ENCODE measurements around the gene RPUSD4.

RPUSD4 gene

DNA sequence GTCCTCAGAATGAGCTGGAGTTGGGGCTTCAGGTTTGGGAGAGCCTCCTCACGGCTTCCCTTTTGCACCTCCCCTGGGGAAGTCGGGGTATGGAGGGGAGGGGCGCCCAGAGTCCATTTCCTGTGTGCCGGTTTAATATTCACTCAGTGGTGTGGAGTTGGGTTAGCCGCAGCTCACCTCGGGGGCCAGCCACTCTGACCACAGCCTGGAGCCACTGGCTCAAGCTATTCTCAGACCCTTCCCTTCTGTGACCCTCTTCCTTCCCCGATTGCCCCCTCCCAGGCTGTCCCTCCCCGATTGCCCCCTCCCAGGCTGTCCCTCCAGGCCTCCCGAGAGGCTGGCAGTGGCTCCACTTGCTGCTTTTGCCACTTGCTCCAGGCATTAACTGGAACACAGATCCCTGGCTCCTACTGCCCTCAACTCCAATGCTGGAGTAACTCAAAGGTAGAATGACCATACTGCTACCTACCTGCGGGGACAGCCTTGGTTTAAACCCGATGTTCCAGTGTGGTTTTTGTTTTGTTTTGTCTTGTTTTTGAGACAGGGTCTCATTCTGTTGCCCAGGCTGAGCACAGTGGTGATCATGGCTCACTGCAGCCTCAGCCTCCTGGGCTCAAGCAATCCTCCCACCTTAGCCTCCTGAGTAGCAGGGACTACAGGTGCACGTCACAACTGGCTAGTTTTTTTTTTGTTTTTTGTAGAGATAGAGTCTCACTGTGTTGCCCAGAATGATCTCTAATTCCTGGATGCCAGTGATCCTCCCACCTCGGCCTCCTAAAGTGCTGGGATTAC is 29.3 kb downstream of the RPUSD4 start:
- no peak for DNase-seq

- DNase-seq: no peak
Observed at GRCh38 chr11:126176853-126177470, 34.5 kb downstream of the RPUSD4 start.

DNA sequence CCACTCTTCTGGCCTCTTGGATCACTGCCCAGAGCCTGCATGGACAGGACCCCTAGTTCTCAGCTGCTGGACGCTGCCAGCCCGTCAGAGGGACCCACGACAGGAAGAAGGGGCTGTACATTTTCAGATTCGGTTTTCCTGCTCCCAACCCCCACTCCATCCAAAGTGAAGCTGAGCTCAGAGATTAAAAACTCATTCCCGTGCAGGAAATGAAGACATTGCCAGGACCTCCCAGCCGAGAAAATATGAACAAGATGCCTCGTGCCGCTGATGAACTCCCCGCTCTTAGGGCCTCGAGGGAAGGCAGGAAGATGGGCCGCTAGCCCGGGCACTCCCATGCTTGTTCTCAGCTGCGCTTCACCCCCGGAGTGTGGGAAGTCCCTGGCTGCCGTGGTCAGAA is 36.1 kb downstream of the RPUSD4 start:
- DNase-seq: no peak

DNA sequence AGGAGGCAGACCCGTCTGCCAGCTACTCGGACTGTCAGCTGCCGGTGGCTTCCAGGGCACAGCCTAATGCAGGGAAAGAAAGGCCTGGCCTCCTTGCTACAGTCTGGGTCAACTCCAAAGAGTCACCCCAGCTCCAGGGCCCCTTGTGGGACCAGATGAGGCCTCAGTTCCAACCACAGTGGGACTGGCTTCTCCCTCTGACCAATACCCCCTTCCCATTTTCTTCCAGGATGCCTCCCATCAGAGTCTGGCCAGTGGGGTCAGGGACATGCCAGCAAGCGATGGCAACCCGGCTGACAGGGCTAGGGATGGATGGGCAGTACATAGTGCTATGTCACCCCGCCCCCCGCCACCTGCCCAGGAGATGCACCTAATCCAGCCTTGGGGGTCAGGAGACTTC is 36.6 kb downstream of the RPUSD4 start:
- no peak for DNase-seq

DNA sequence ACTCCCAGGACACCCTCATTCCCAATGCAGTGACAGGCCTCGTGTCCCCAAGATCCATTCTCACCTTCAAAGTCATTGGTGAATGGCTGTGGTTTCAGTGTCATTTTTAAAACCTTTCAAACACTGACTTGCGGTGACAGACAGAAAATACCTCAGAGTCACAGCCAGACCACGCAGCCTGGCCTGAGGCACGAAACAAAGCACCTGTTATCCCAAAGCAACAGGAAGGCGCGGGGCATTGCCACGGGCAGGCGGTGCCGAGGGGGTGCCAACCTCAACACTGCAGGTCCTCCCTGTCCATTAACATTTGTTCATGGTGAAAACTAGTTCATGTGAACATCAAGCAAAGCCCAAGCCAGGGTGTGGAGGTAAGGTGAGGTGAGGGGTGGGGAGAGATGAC is 38.2 kb downstream of the RPUSD4 start:
- DNase-seq: no peak

DNA sequence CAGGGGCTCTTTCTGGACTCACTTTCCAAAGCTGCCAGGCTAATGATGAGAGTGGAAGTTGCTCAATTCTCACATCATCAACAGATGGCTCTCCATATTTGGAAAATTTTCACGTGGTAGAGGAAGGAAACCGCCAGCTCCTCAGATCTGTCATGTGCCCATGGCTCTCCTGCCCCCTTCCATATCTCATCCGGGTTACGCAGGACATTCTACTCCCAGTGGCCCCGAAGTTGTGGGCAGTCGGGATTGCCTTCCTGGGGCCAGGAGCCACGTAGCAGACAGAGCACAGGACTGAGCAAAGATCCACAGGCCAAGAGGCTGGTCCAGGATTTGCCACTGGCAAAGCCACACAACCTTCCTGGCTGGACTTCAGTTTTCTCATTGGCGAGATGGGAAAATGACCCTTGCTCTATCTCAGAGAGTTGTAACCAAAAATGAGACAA is 38.8 kb downstream of the RPUSD4 start:
- DNase-seq: no peak

- DNase-seq: no peak
Observed at GRCh38 chr11:126169291-126169690, 42.2 kb downstream of the RPUSD4 start.

GRCh38 chr11:126167488-126167887 is 44.0 kb downstream of the RPUSD4 start:
- no peak for DNase-seq

GRCh38 chr11:126166413-126166812 is 45.0 kb downstream of the RPUSD4 start:
- no peak for DNase-seq

DNA sequence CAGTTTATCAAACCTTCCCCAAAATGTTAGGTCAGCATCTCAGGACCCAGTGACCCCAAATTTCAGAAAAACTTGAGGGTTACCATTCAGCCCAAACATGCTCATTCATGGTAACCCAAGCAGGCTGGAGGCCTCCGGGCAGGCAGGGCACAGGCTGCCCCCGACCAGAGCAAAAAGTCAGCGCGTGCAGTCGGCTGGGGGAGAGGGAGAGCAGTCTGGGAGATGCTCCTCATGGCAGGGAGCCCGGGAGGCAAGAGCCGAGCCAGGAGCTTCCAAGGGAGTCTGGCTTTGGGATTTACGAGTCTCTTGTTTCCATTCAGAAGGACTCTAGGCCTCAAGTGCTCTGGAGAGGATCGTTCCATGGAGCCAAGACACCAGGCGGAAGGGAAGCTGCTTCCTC is 45.7 kb downstream of the RPUSD4 start:
- DNase-seq: no peak

GRCh38 chr11:126165311-126165720 is 46.1 kb downstream of the RPUSD4 start:
- DNase-seq: no peak

DNA sequence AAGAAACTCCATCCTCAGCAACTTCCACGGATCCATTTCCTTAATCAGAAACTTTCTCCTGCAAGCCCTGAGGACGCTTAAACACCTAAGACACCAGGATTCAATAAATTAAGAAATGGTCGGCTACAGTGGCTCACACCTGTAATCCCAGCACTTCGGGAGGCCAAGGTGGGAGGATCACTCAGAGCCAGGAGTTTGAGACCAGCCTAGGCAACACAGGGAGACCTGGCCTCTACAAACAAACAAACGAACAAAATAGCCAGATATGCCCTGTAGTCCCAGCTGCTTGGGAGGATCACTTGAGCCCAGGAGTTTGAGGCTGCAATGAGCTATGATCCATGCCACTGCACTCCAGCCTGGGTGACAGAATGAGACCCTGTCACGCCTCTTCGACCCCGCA is 46.7 kb downstream of the RPUSD4 start:
- no peak for DNase-seq

- DNase-seq: no peak
Observed at GRCh38 chr11:126163779-126164178, 47.7 kb downstream of the RPUSD4 start.

DNA sequence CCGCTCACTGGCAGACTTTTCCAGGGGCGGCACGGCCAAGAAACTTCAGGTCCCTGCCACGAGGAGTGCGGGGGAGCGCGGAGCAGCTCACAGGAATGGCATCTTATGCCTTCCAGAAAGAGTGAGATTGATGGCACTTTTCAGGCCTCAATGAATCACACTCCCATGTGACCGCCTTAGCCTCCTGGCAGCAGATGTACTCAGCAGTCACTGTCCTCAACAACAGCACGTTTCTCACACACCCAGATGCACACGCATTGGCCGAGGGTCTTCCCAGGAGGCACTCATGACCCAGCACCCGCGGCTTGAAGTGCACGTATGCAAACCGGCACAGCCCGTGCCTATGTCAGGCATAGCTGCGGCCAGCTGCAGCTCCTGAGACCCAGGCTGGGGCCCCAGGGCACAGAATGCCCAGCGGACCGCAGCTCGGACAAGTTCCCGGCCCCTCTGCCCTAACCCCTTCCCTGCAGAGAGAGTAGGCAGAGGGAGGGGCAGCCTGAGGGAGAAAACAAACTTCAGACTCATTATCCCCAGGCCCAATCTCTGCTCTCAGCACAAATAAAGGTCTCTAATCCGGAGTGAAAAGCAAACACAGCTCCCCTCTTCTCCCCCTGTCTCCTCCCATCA is 48.3 kb downstream of the RPUSD4 start:
- DNase-seq: no peak

DNA sequence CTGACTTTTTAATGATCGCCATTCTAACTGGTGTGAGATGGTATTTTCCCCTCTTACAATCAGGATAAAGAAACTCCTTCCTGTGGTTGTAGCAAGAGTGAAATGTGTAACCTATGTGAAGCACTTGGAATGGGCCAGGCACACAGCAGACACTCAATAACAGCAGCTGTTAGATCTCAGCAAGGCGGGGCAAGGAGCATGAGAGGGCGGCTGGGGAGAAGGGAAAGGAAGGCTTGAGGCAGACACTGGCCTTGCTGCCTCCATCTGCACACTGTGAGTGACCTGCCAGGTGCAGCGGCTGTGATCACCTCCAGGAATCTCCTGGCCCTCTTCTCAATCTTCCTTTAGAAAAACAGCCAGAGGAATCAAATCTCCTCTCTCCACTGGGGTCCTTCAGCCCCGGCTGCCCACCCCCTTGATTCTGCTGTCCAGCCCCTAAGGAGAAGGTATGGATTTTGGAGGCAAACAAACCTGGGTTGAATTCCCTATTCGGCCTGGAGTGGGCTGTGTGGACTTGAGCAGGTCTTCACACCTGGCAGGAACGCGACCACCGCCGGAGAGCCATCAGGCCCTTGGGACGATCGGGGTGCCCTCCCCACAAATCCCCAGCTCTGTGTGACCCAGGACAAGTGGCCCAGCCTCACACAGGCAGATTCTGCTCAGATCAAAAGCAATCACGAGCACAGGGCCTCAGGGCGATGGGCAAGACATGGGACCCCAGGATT is 49.0 kb downstream of the RPUSD4 start:
- DNase-seq: no peak

DNA sequence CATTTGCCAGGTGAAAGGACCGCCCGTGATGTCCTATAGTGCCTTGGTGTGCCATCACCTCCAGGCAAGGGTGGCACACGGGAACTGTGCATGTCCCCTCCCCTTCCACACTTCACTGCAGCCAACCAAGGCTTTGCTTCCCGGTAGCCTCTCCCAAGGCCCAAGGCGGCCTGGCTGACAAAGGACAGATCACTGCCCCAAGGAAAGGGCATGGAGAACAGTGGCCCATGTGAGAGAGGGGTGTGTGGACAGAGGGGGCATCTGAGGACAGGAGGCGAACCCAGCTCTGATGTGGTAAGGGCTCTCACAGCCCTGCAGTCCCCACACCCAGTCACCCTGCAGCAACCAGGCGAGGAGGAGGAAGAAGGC is 50.4 kb downstream of the RPUSD4 start:
- no peak for DNase-seq

- DNase-seq: no peak
Observed at GRCh38 chr11:126160345-126161022, 51.0 kb downstream of the RPUSD4 start.

- DNase-seq: no peak
Observed at GRCh38 chr11:126159719-126160344, 51.6 kb downstream of the RPUSD4 start.

DNA sequence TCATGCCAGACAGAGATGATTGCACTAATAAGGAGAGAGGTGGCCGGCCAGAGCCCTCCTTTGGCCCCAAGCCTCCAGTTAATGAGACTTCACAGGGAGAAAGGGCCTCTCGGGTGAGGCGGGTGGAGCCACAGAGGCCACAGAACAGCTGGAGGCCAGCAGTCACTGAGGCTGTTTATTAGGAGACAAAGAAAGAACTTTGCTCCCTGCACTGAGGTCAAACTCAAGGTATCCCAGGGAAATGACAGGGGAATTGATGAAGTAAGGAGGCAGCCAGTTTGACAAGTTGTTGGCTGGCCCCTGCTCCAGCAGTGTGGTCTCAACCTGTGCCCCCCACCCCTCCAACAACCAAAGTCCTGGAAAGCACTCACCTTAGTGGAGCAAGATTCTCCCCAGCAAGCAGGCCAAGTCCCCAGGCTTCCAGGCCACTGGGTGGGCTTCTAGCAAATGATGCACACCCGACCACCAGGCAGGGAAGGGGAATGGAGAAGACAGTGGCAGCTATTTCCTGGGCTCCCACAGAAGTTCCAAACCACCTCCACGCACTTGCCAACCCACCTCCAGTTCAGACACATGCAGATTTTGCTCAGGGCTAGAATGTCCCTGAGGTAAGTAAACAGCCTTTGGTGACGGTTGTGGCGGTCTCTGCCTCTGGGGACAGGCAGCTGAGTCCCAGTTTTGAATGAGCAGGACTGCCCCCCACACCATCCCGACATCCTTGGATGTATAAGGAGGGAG is 53.2 kb downstream of the RPUSD4 start:
- DNase-seq: no peak

DNA sequence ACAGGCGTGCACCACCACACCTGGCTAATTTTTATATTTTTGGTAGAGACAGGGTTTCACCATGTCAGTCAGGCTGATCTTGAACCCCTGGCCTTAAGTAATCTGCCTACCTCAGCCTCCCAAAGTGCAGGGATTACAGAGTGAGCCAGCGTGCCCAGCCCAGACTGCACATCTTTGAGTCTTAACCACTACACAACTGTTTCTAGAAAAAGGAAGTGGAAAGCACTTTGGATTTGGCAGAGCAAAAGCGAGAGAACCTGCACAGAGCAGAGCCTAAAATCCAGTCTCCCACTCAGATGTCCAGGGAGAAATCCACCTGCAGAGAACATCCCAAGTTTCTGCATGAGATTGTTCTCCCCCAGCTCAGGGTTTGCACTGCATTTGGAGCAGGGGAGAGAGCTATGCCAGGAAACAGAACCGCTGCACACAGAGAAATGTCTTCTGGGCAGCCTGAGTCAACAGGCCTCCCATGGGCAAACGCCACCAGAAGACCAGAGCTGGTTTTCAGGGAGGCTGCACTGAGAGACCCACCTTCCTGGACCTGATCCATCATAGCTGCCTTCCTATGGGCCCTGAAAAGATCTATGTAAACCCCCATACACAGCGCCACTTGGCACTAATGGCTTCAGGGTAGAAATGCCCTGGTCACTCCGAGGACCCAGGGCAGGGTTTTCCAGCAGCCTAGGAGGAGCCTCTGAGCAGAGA is 54.0 kb downstream of the RPUSD4 start:
- no peak for DNase-seq

DNA sequence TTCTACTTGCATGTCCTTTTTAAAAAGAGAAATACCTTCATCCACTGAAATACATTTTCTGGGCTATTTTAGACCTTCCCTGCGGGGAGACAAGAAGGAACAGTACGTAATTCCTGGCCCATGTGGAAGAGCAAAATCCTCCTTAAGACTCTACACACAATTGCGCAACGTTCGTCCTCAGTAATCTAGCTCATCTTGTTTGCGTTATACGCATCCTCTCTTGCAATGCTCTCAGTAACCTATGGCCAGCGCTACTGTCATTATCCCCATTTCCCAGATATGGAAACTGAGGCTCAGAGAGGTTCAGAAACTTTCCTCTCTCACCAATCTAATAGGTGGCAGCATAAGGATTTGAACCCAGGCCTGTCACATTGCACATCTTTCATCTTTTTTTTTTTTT is 54.6 kb downstream of the RPUSD4 start:
- no peak for DNase-seq

Data from activated CD4-positive, CD25-positive, alpha-beta regulatory T cell treated with anti-CD3 and anti-CD28 coated beads, Interleukin-2, amount 50 U/mL, for 72 hours (primary cell).